B cell (primary cell): ENCODE measurements around the gene ZRANB1. TPM values are rescaled to one million over a fixed set of nuclear protein-coding genes. Genes with fewer than 3 reads are reported as not detected.

Experiments
- ATAC-seq: fragments of 200-7000 bp; cut with Tn5 transposase; one replicate; pipeline ENCODE4 v1.10.0; 2021; ENCODE audit warnings: low read depth, mild to moderate bottlenecking, moderate number of reproducible peaks, moderate library complexity
- CTCF ChIA-PET: fragments of 350-600 bp; sonication (Branson Sonifier 250); formaldehyde crosslinking; loops from one replicate; lab custom pipeline; 2021; ENCODE audit warnings: antibody characterized with exemption, inconsistent platforms; lab: Charles Lee
- POLR2A ChIA-PET: fragments of 350-600 bp; sonication (Branson Sonifier 250); formaldehyde crosslinking; loops from one replicate; lab custom pipeline; 2021; ENCODE audit warnings: antibody characterized with exemption; lab: Charles Lee
- DNase-seq: peaks from one replicate; pipeline ENCODE4 v3.0.0; 2013
- H2AFZ ChIP-seq: 2 replicates; pipeline ENCODE4 v1.6.1; 2012; ENCODE audit warnings: mild to moderate bottlenecking, low read depth, low read length; ENCODE audit not compliant: insufficient read depth, poor library complexity, severe bottlenecking
- H3K27ac ChIP-seq, 2 donors: 1 replicate in 1 of 2; 2 replicates in 1 of 2; pipeline ENCODE4 v1.5.1; 2012 to 2013; ENCODE audit warnings: low read length in 2 of 2, mild to moderate bottlenecking in 2 of 2, moderate library complexity in 1 of 2
- H3K27me3 ChIP-seq, 4 experiments: fragments of 200-600 bp in 1 of 4; sonication (generic) in 1 of 4; replicated peaks in 1 of 4; 1 replicate in 2 of 4; 2 replicates in 2 of 4; pipeline versions ENCODE4 v1.6.1 to v1.7.0; 2013 to 2016; ENCODE audit warnings: low read length in 3 of 4, mild to moderate bottlenecking in 2 of 4, mixed read lengths in 1 of 4, moderate library complexity in 1 of 4; ENCODE audit not compliant: insufficient read depth in 4 of 4, control insufficient read depth in 3 of 4; ENCODE audit errors: control extremely low read depth in 1 of 4
- H3K36me3 ChIP-seq, 2 experiments: replicated peaks in 1 of 2; 1 replicate in 1 of 2; 2 replicates in 1 of 2; pipeline versions ENCODE4 v1.6.1 to v1.7.1; 2013; ENCODE audit warnings: low read length in 1 of 2; ENCODE audit not compliant: insufficient read depth in 2 of 2, control insufficient read depth in 1 of 2; ENCODE audit errors: control extremely low read depth in 1 of 2, extremely low read depth in 1 of 2
- H3K4me1 ChIP-seq, 2 donors: fragments of 200-600 bp in 1 of 2; sonication (generic) in 1 of 2; 1 replicate in 1 of 2; 2 replicates in 1 of 2; pipeline versions ENCODE4 v1.5.1 to v1.6.1; 2013 to 2017; ENCODE audit warnings: low read length in 2 of 2; ENCODE audit not compliant: control insufficient read depth in 2 of 2, insufficient read depth in 2 of 2
- H3K4me2 ChIP-seq: replicated peaks from 2 replicates; pipeline ENCODE3; 2012; ENCODE audit warnings: mild to moderate bottlenecking, low read depth, low read length; ENCODE audit not compliant: poor library complexity, severe bottlenecking
- H3K4me3 ChIP-seq, 5 experiments: fragments of 200-600 bp in 1 of 5; sonication (generic) in 1 of 5; 1 replicate in 3 of 5; 2 replicates in 2 of 5; pipeline versions ENCODE4 v1.5.1 to v1.7.0; 2011 to 2016; ENCODE audit warnings: low read length in 4 of 5, mild to moderate bottlenecking in 4 of 5, low read depth in 2 of 5, control low read depth in 1 of 5, moderate library complexity in 1 of 5; ENCODE audit not compliant: insufficient read depth in 1 of 5; ENCODE audit errors: control extremely low read depth in 1 of 5, extremely low read depth in 1 of 5
- H3K79me2 ChIP-seq: fragments of 200-600 bp; sonication (generic); one replicate; pipeline ENCODE4 v1.6.0; 2016; ENCODE audit warnings: low read length; ENCODE audit not compliant: control insufficient read depth, insufficient read depth
- H3K9ac ChIP-seq: fragments of 200-600 bp; sonication (generic); 2 replicates; pipeline ENCODE4 v1.6.1; 2017; ENCODE audit warnings: mild to moderate bottlenecking, low read length, moderate library complexity
- H3K9me3 ChIP-seq, 3 donors: one replicate each; pipeline versions ENCODE4 v1.6.1 to v1.7.1; 2013; ENCODE audit warnings: low read length in 2 of 3; ENCODE audit not compliant: control insufficient read depth in 2 of 3, insufficient read depth in 1 of 3; ENCODE audit errors: control extremely low read depth in 1 of 3
- H4K20me1 ChIP-seq: 2 replicates; pipeline ENCODE4 v1.6.0; 2012; ENCODE audit warnings: mild to moderate bottlenecking, low read length; ENCODE audit not compliant: insufficient read depth, control insufficient read depth, poor library complexity, severe bottlenecking
- H3K27ac Mint-ChIP-seq: one replicate; pipeline ENCODE4 v1.8.0; 2021; ENCODE audit warnings: mixed read lengths
- H3K27me3 Mint-ChIP-seq: one replicate; pipeline ENCODE4 v1.8.0; 2021; ENCODE audit warnings: mixed read lengths
- H3K4me1 Mint-ChIP-seq: one replicate; pipeline ENCODE4 v1.8.0; 2021; ENCODE audit warnings: mixed read lengths
- H3K4me3 Mint-ChIP-seq: one replicate; pipeline ENCODE4 v1.8.0; 2021; ENCODE audit warnings: mixed read lengths
- H3K9me3 Mint-ChIP-seq: one replicate; pipeline ENCODE4 v1.8.0; 2022; ENCODE audit warnings: mixed read lengths; ENCODE audit not compliant: insufficient read depth
- EZH2 ChIP-seq: IDR thresholded peaks from 2 replicates; pipeline ENCODE4 v1.6.1; 2012; ENCODE audit warnings: borderline replicate concordance, low read depth, mild to moderate bottlenecking, moderate library complexity, low read length; ENCODE audit not compliant: insufficient read depth, poor library complexity, severe bottlenecking
- WGBS: methylation state at CpG from one replicate; pipeline ENCODE4 v1.1.5; 2013; ENCODE audit warnings: missing lambda C conversion rate; ENCODE audit not compliant: insufficient coverage; 5-methylcytosine and 5-hydroxymethylcytosine counted together
- intact Hi-C: fragments of 100-400 bp; cut with micrococcal nuclease; formaldehyde crosslinking; loops from one replicate; pipeline ENCODE4 v1.10.0; 2022
- polyA plus RNA-seq: library from polyadenylated mRNA; depleted of rRNA; stranded (reverse); fragments of >200 nt; gene quantifications from 2 replicates; pipeline ENCODE4 v1.2.3, GENCODE V29; 2012
- total RNA-seq, 2 donors: library from RNA; stranded (reverse); fragments of 120-200 nt in 1 of 2; gene quantifications; 1 replicate in 1 of 2; 2 replicates in 1 of 2; pipeline versions ENCODE4 v1.2.3 to v1.2.4, GENCODE V29; 2013 to 2022
- TF ChIP-seq, protein P1 (sequence below): fragments of 200-600 bp; IDR thresholded peaks from one replicate; pipeline ENCODE4 v1.8.0; 2022; ENCODE audit warnings: antibody characterized with exemption, mild to moderate bottlenecking

ZRANB1 gene
- total and polyA plus RNA-seq, 2 donors (not counting 1 experiment from before 2014, with no cell fraction given): 6.5 to 28.0 TPM

- intact Hi-C loops: no loop called here
- Mint-ChIP-seq H3K9me3 (no peaks in the 10 kb centered on the region), H3K27ac (no peak overlapping the region), H3K27me3 (peaks cover 22% of the 10 kb centered on the region), H3K4me3 (no peak overlapping the region), H3K4me1 (no peaks in the 10 kb centered on the region)
- CTCF ChIA-PET: no interaction called here
- no peak for TF ChIP-seq EZH2
- TF ChIP-seq, protein P1, sequence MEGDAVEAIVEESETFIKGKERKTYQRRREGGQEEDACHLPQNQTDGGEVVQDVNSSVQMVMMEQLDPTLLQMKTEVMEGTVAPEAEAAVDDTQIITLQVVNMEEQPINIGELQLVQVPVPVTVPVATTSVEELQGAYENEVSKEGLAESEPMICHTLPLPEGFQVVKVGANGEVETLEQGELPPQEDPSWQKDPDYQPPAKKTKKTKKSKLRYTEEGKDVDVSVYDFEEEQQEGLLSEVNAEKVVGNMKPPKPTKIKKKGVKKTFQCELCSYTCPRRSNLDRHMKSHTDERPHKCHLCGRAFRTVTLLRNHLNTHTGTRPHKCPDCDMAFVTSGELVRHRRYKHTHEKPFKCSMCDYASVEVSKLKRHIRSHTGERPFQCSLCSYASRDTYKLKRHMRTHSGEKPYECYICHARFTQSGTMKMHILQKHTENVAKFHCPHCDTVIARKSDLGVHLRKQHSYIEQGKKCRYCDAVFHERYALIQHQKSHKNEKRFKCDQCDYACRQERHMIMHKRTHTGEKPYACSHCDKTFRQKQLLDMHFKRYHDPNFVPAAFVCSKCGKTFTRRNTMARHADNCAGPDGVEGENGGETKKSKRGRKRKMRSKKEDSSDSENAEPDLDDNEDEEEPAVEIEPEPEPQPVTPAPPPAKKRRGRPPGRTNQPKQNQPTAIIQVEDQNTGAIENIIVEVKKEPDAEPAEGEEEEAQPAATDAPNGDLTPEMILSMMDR: no peak
- ATAC-seq (no peak), DNase-seq (no peak)
- WGBS: 96% methylated on average over 6 of the region's 7 CpGs
- H3K9ac ChIP-seq: no peak overlapping the region
- no peak overlapping the region for H2AFZ ChIP-seq
- H3K4me2 ChIP-seq: no peak overlapping the region
- H3K4me1 ChIP-seq: no peaks in the 10 kb centered on the region
- H3K27me3 ChIP-seq: peaks cover 0 to 3% (median 0%) of the 10 kb centered on the region in 4 experiments
- H4K20me1 ChIP-seq: no peaks in the 10 kb centered on the region
- H3K4me3 ChIP-seq: no peak overlapping the region
- H3K79me2 ChIP-seq: no peaks in the 10 kb centered on the region
- H3K9me3 ChIP-seq: no peaks in the 10 kb centered on the region
- POLR2A ChIA-PET: no interaction called here
- H3K36me3 ChIP-seq: no peaks in the 10 kb centered on the region
- H3K27ac ChIP-seq: no peak overlapping the region
These were observed 71.6 kb downstream of the ZRANB1 start for GRCh38 chr10:125013529-125013872.

DNA sequence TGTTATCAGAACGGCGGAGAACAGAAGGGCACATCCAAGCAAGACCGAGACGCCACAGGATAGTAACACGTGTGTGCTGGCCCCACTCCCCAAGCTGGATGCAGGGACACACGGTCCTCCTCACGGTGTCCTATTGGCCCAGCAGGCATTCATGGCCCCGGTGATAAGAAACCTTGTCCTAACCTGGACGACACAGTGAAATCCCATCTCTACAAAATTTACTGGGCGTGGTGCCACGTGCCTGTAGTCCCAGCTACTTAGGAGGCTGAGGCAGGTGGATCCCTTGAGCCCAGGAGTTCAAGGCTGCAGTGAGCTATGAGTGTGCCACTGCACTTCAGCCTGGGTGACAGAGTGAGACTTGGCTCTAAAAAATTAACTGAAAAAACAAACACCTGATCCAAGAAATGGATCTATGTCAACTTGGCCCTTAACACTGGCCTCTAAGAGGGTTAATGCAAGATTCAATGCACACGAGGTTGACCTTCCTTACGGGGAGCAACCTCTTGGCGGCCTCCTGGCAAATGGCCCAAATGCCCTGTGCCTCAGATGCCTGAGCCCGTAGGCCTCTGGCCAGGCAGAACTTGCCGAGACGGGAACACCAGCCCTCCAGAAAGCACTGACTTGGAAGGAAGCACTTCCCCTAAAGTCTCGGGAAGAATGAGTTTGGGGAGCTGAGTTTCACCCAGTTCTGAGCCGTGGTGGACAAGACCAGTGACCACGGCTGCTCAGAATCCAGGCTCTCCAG lies 72.3 kb downstream of the ZRANB1 start:
- H3K36me3 ChIP-seq: no peaks in the 10 kb centered on the region
- no peaks in the 10 kb centered on the region for H3K4me1 ChIP-seq
- Mint-ChIP-seq H3K27ac (no peak overlapping the region), H3K27me3 (peaks cover 18% of the 10 kb centered on the region), H3K4me1 (no peaks in the 10 kb centered on the region), H3K4me3 (no peak overlapping the region), H3K9me3 (no peaks in the 10 kb centered on the region)
- ATAC-seq: no peak
- DNase-seq: no peak
- no peak overlapping the region for H2AFZ ChIP-seq
- no peak for TF ChIP-seq EZH2
- TF ChIP-seq, protein P1: no peak
- CTCF ChIA-PET: no interaction called here
- no peak overlapping the region for H3K4me2 ChIP-seq
- no peak overlapping the region for H3K9ac ChIP-seq
- H3K27ac ChIP-seq: no peak overlapping the region
- peaks cover 0 to 3% (median 0%) of the 10 kb centered on the region in 4 experiments for H3K27me3 ChIP-seq
- no peaks in the 10 kb centered on the region for H4K20me1 ChIP-seq
- POLR2A ChIA-PET: no interaction called here
- no peaks in the 10 kb centered on the region for H3K79me2 ChIP-seq
- 95% methylated on average over 18 of the region's 20 CpGs for WGBS
- no peak overlapping the region for H3K4me3 ChIP-seq
- peaks cover 0 to 1% (median under 1%) of the 10 kb centered on the region in 3 donors for H3K9me3 ChIP-seq
- intact Hi-C loops: no loop called here
